Measurements from ENCODE around the gene BLOC1S5. TPM values are rescaled to one million over a fixed set of nuclear protein-coding genes. Genes with fewer than 3 reads are reported as not detected.

BLOC1S5 gene
- total and polyA plus RNA-seq, 9 of the 15 experiments (the other 6 are each of a cell fraction or from before 2014, with no cell fraction given) = 8.5 to 41.0 (median 27.7) TPM

DNA sequence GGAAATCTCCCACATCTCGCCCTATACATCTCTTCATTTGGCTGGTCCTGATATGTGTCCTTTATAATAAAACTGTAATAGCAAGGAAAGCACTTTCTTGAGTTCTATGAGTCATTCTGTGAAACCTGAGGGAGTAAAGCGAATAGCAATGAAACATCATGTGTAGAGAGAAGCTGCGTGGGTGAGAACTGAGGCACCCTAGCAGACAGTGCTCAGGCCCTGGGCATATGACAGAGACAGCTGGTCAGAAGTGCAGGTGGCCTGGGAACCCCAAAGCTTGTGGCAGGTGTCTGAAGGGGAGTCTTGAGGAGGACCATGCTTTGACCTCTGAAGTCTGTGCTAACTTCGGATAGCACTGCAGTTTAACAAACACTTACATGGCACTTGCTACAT, 1.3 kb upstream of the BLOC1S5 start:
- intact Hi-C loops (cut with micrococcal nuclease) (loop anchor here (2.0 kb wide), 1 partner anchor 37 kb away; the partner anchor contains the start of gene EEF1E1), in situ Hi-C loops (cut with MboI) (no loop called here)
- WGBS (ENCODE audit: insufficient coverage, low coverage, missing lambda C conversion rate) = 70% methylated on average over 4 of the region's 4 CpGs

More for the DNA sequence above, 1.3 kb upstream of the BLOC1S5 start:
- POLR2A ChIA-PET = interaction anchor here (2.3 to 2.4 kb wide), 2 partner anchors 11 to 20 kb away, joined by 11 to 12 read pairs; no protein-coding TSS in a partner anchor
- DNase-seq (ENCODE audit: extremely low read depth in 1 of 4, low spot score in 3 of 4) (no peak), ATAC-seq (no peak), FAIRE-seq (no peak)
- Histone ChIP-seq H3K36me3 (ENCODE audit: control insufficient read depth, insufficient read depth, low read length) (peaks cover 17% of the 10 kb centered on the region), H3K4me2 (ENCODE audit: insufficient read depth, low read length) (no peak overlapping the region), H2AFZ (ENCODE audit: low read depth, low read length) (peak overlapping the region; percentile 96), H3K9ac (ENCODE audit: insufficient read depth in 1 of 2, low read depth in 2 of 2, low read length in 2 of 2) (no peak overlapping the region), H3K4me1 (replicated peaks in 1 of 2; ENCODE audit: control insufficient read depth in 2 of 2, insufficient read depth in 2 of 2, low read length in 2 of 2) (peaks cover 7 to 13% of the 10 kb centered on the region in 2 experiments), H3K9me3 (replicated peaks; ENCODE audit: control insufficient read depth, insufficient read depth, low read depth, low read length) (0 out of 2 replicates have a peak, but pooled peaks cover 2% of the 10 kb centered on the region), H3K27me3 (ENCODE audit: control insufficient read depth in 2 of 2, insufficient read depth in 2 of 2, low read length in 2 of 2) (peaks cover 0 to under 1% of the 10 kb centered on the region in 2 experiments; a peak in 1 of 5 replicates), H4K20me1 (replicated peaks; ENCODE audit: control insufficient read depth, insufficient read depth, low read length) (no peaks in the 10 kb centered on the region), H3K79me2 (ENCODE audit: control insufficient read depth, insufficient read depth, low read length) (peaks cover 24% of the 10 kb centered on the region), H3K9me1 (ENCODE audit: control insufficient read depth, insufficient read depth, low read length) (no peaks in the 10 kb centered on the region), H3K4me3 (no peak overlapping the region), H3K27ac (ENCODE audit: extremely low read depth, low read depth, low read length) (no peak overlapping the region)
- TF ChIP-seq SRSF3 (IDR thresholded peaks at IDR 0.05; ENCODE audit: insufficient read depth, low read length) (no peak), TCF7L2 (IDR thresholded peaks at IDR 0.05; ENCODE audit: low read depth, low read length) (no peak), RNF2 (IDR thresholded peaks at IDR 0.05) (no peak), HCFC1 (IDR thresholded peaks at IDR 0.05; ENCODE audit: low read depth, low read length) (no peak), ZNF764 (CRISPR knock-in tag; IDR thresholded peaks at IDR 0.05; ENCODE audit: low read depth) (no peak), ADNP (tag; IDR thresholded peaks at IDR 0.05) (no peak), ZNF212 (CRISPR knock-in tag; IDR thresholded peaks at IDR 0.05) (no peak), YY1 (IDR thresholded peaks at IDR 0.05; ENCODE audit: borderline replicate concordance in 1 of 3, control insufficient read depth in 1 of 3, extremely low read depth in 1 of 3, insufficient read depth in 3 of 3, insufficient read length in 1 of 3, insufficient replicate concordance in 2 of 3, low read depth in 1 of 3, low read length in 2 of 3) (no peak), GABPB1 (CRISPR knock-in tag; IDR thresholded peaks at IDR 0.05) (no peak), TFAM (CRISPR knock-in tag; conservative IDR thresholded peaks at IDR 0.05) (no peak), RFX1 (IDR thresholded peaks at IDR 0.05) (no peak), SOX6 (IDR thresholded peaks at IDR 0.05) (no peak), RHOXF2B (CRISPR knock-in tag; conservative IDR thresholded peaks at IDR 0.05) (no peak)
- TF ChIP-seq, protein P1, sequence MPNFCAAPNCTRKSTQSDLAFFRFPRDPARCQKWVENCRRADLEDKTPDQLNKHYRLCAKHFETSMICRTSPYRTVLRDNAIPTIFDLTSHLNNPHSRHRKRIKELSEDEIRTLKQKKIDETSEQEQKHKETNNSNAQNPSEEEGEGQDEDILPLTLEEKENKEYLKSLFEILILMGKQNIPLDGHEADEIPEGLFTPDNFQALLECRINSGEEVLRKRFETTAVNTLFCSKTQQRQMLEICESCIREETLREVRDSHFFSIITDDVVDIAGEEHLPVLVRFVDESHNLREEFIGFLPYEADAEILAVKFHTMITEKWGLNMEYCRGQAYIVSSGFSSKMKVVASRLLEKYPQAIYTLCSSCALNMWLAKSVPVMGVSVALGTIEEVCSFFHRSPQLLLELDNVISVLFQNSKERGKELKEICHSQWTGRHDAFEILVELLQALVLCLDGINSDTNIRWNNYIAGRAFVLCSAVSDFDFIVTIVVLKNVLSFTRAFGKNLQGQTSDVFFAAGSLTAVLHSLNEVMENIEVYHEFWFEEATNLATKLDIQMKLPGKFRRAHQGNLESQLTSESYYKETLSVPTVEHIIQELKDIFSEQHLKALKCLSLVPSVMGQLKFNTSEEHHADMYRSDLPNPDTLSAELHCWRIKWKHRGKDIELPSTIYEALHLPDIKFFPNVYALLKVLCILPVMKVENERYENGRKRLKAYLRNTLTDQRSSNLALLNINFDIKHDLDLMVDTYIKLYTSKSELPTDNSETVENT (CRISPR knock-in tag; IDR thresholded peaks at IDR 0.05) = no peak
- TF ChIP-seq, protein P2, sequence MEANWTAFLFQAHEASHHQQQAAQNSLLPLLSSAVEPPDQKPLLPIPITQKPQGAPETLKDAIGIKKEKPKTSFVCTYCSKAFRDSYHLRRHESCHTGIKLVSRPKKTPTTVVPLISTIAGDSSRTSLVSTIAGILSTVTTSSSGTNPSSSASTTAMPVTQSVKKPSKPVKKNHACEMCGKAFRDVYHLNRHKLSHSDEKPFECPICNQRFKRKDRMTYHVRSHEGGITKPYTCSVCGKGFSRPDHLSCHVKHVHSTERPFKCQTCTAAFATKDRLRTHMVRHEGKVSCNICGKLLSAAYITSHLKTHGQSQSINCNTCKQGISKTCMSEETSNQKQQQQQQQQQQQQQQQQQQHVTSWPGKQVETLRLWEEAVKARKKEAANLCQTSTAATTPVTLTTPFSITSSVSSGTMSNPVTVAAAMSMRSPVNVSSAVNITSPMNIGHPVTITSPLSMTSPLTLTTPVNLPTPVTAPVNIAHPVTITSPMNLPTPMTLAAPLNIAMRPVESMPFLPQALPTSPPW (CRISPR knock-in tag; IDR thresholded peaks at IDR 0.05) = no peak
- CTCF ChIA-PET (ENCODE audit: low intra/inter-chr PET ratio) = no interaction called here
- BruUV-seq (replicated peaks) = no TSS peak
